HG03460 (cell line): ENCODE data around the gene CDK16.

ENCODE experiments used
- ATAC-seq: cut with Tn5 transposase; IDR thresholded peaks from one replicate; pipeline ENCODE4 v1.9.1; 2021; ENCODE audit not compliant: unreplicated experiment

Gene CDK16

GRCh38 chrX:47226531-47227333 lies 8.3 kb downstream of the CDK16 start:
- ATAC-seq: no peak

GRCh38 chrX:47227334-47227583 lies 8.8 kb downstream of the CDK16 start:
- no peak for ATAC-seq

GRCh38 chrX:47228550-47229270 lies 10.2 kb downstream of the CDK16 start:
- no peak for ATAC-seq

- no peak for ATAC-seq
Observed at GRCh38 chrX:47229427-47229826, 10.9 kb downstream of the CDK16 start.

GRCh38 chrX:47230136-47230868 lies 11.8 kb downstream of the CDK16 start:
- ATAC-seq: no peak

GRCh38 chrX:47231167-47231566 lies 12.7 kb downstream of the CDK16 start:
- ATAC-seq: no peak

- no peak for ATAC-seq
Observed at GRCh38 chrX:47232197-47232802, 13.8 kb downstream of the CDK16 start.

- peak; percentile 15 for ATAC-seq
Observed at GRCh38 chrX:47232803-47233332, 14.4 kb downstream of the CDK16 start, which contains the start of gene USP11. Gene USP11 (plus strand): TSS chrX:47233009. CDS start chrX:47233044, 35 bp downstream.

GRCh38 chrX:47233333-47234113 lies 15.0 kb downstream of the CDK16 start:
- peak; percentile 86 for ATAC-seq

GRCh38 chrX:47234583-47234982 lies 16.1 kb downstream of the CDK16 start:
- no peak for ATAC-seq

GRCh38 chrX:47235691-47236103 lies 17.2 kb downstream of the CDK16 start:
- ATAC-seq: no peak

- no peak for ATAC-seq
Observed at GRCh38 chrX:47239199-47239598, 20.7 kb downstream of the CDK16 start.

- no peak for ATAC-seq
Observed at GRCh38 chrX:47239898-47240545, 21.5 kb downstream of the CDK16 start.

GRCh38 chrX:47240619-47241018 lies 22.1 kb downstream of the CDK16 start:
- ATAC-seq: no peak

GRCh38 chrX:47241201-47242011 lies 22.9 kb downstream of the CDK16 start:
- no peak for ATAC-seq

- no peak for ATAC-seq
Observed at GRCh38 chrX:47242321-47242720, 23.8 kb downstream of the CDK16 start.

GRCh38 chrX:47243351-47243750 lies 24.9 kb downstream of the CDK16 start:
- ATAC-seq: no peak

GRCh38 chrX:47244676-47245075 lies 26.2 kb downstream of the CDK16 start:
- no peak for ATAC-seq

GRCh38 chrX:47245156-47245555 lies 26.7 kb downstream of the CDK16 start:
- ATAC-seq: no peak
